Ovary (tissue), 9 donors: ENCODE results near the gene MUC6. TPM values are rescaled to one million over a fixed set of nuclear protein-coding genes. Genes with fewer than 3 reads are reported as not detected.

ENCODE experiments used
- DNase-seq, 5 donors: peaks; one replicate each; pipeline ENCODE4 v3.0.0-alpha.2; 2019 to 2020
- H3K27ac ChIP-seq, 2 donors: fragments of 200-600 bp; one replicate each; pipeline versions ENCODE4 v1.5.1 to v1.8.0; 2019 to 2022
- H3K27me3 ChIP-seq: fragments of 200-600 bp; one replicate; pipeline ENCODE4 v1.8.0; 2022
- H3K36me3 ChIP-seq: fragments of 200-600 bp; sonication (generic); one replicate; pipeline ENCODE4 v1.5.1; 2019
- H3K4me1 ChIP-seq: one replicate; pipeline ENCODE4 v1.8.1; 2013; ENCODE audit warnings: mild to moderate bottlenecking, moderate library complexity; ENCODE audit not compliant: insufficient read depth
- H3K4me3 ChIP-seq: fragments of 200-600 bp; sonication (generic); one replicate; pipeline ENCODE4 v1.5.1; 2017
- H3K9me3 ChIP-seq, 2 donors: fragments of 200-600 bp in 1 of 2; sonication (generic) in 1 of 2; one replicate each; pipeline versions ENCODE4 v1.5.1 to v1.8.1; 2013 to 2019; ENCODE audit warnings: mild to moderate bottlenecking in 1 of 2, moderate library complexity in 1 of 2
- CTCF ChIP-seq, 3 donors: fragments of 450-650 bp in 2 of 3; fragments of 200-600 bp in 1 of 3; IDR thresholded peaks; one replicate each; pipeline versions ENCODE4 v1.5.1 to v1.8.0; 2016 to 2022; ENCODE audit warnings: antibody characterized with exemption in 3 of 3, mild to moderate bottlenecking in 1 of 3
- EP300 ChIP-seq: sonication (generic); formaldehyde crosslinking; IDR thresholded peaks from one replicate; pipeline ENCODE4 v1.6.1; 2017; ENCODE audit warnings: antibody characterized with exemption
- POLR2A ChIP-seq: fragments of 450-650 bp; IDR thresholded peaks from one replicate; pipeline ENCODE4 v1.6.1; 2017; ENCODE audit warnings: antibody characterized with exemption, mild to moderate bottlenecking, moderate library complexity
- WGBS, 3 donors: extraction: QIAGEN DNeasy Blood & Tissue Kit in 1 of 3; methylation state at CpG; one replicate each; pipeline versions ENCODE4 v1.1.5 to v1.1.7; 2013 to 2017; 5-methylcytosine and 5-hydroxymethylcytosine counted together
- intact Hi-C, 4 donors: fragments of 100-400 bp; cut with DNase I; formaldehyde crosslinking; loops; one replicate each; pipeline versions ENCODE4 v1.11.0 to v1.15.1; 2022 to 2023
- polyA plus RNA-seq, 2 donors: library from polyadenylated mRNA; stranded (reverse); fragments of 200-250 nt in 1 of 2; fragments of 350-450 nt in 1 of 2; fragmentation: Illumina TruSeq in 1 of 2; extraction: RNeasy Lipid Tissue Mini Kit (QIAGEN cat#74804) in 1 of 2; gene quantifications; one replicate each; pipeline ENCODE4 v1.2.3, GENCODE V29; 2013 to 2014
- total RNA-seq, 7 donors: library from RNA; depleted of rRNA in 2 of 7; stranded (reverse); fragments of >200 nt in 2 of 7; fragmentation: NEBNext Ultra II Directional in 3 of 7; extraction: Animal tissue kit (Norgen Biotek cat#: 25700) in 3 of 7; gene quantifications; one replicate each; pipeline versions ENCODE4 v1.1.0 to v1.2.4, GENCODE V29; 2016 to 2023
- donor health status: DM: no; HTN: no; CAD: no; lungs with moderate emphysema.
- donor health status: DM: no; HTN: no; CAD: no.
- donor health status: Bipolar disorder and iron deficiency.
- donor health status: DM: yes; HTN: yes; CAD: no.
- donor health status: DM: no; HTN: no; CAD: no.
- donor health status: DM: yes; HTN: yes; CAD: no.

The MUC6 gene
- total and polyA plus RNA-seq, 9 donors: 0.02 to 7.2 (median 0.31) TPM; not detected in 1

GRCh38 chr11:1053121-1053901 is 16.8 kb upstream of the MUC6 start:
- H3K27me3 ChIP-seq: no peaks in the 10 kb centered on the region
- DNase-seq: peak in 4 of 5 donors; percentile 4 to 35 (median 12)
- no peaks in the 10 kb centered on the region for H3K4me1 ChIP-seq
- WGBS, 3 donors: 32 to 51% (median 33%) methylated on average over 21 to 25 of the region's 25 CpGs
- H3K36me3 ChIP-seq: no peaks in the 10 kb centered on the region
- no peak for TF ChIP-seq CTCF (IDR thresholded peaks at IDR 0.05)
- TF ChIP-seq EP300: no peak
- TF ChIP-seq POLR2A: no peak
- H3K4me3 ChIP-seq: no peak overlapping the region
- intact Hi-C loops: loop anchor here in 1 of 4 donors (10.0 kb wide), 1 partner anchor 199 kb away; no protein-coding TSS in a partner anchor
- H3K9me3 ChIP-seq: no peaks in the 10 kb centered on the region
- H3K27ac ChIP-seq: no peak overlapping the region

GRCh38 chr11:1052133-1053011 is 15.9 kb upstream of the MUC6 start:
- Histone ChIP-seq H3K27ac (no peak overlapping the region), H3K4me3 (no peak overlapping the region), H3K27me3 (no peaks in the 10 kb centered on the region), H3K4me1 (no peaks in the 10 kb centered on the region), H3K9me3 (no peaks in the 10 kb centered on the region), H3K36me3 (no peaks in the 10 kb centered on the region)
- intact Hi-C loops: loop anchor here in 1 of 4 donors (10.0 kb wide), 1 partner anchor 198 kb away; no protein-coding TSS in a partner anchor
- TF ChIP-seq EP300 (no peak), POLR2A (no peak), CTCF (IDR thresholded peaks at IDR 0.05) (no peak)
- peak in 4 of 5 donors; percentile 7 to 33 (median 12) for DNase-seq
- WGBS, 3 donors: 70 to 81% (median 73%) methylated on average over 19 to 25 of the region's 25 CpGs

- Histone ChIP-seq H3K36me3 (no peaks in the 10 kb centered on the region), H3K27me3 (no peaks in the 10 kb centered on the region), H3K4me1 (no peaks in the 10 kb centered on the region), H3K4me3 (no peak overlapping the region), H3K27ac (no peak overlapping the region), H3K9me3 (no peaks in the 10 kb centered on the region)
- peak in 2 of 5 donors; percentile 15 to 31 for DNase-seq
- TF ChIP-seq CTCF (IDR thresholded peaks at IDR 0.05) (no peak), EP300 (no peak), POLR2A (no peak)
- intact Hi-C loops: loop anchor here in 1 of 4 donors (10.0 kb wide), 1 partner anchor 197 kb away; no protein-coding TSS in a partner anchor
- WGBS, 3 donors: 60 to 76% (median 62%) methylated on average over 15 of the region's 15 CpGs
These were observed 15.0 kb upstream of the MUC6 start for GRCh38 chr11:1051356-1052132.
